PFSK-1 (cell line): ENCODE data around the gene MGAM2. TPM values are rescaled to one million over a fixed set of nuclear protein-coding genes. Genes with fewer than 3 reads are reported as not detected.

Source experiments
- FOXP2 ChIP-seq: optimal IDR thresholded peaks from 2 replicates; pipeline ENCODE3; 2011; ENCODE audit warnings: borderline replicate concordance, control low read depth, inconsistent platforms; ENCODE audit not compliant: insufficient read depth; ENCODE audit errors: extremely low read length, extremely low read depth
- POLR2AphosphoS5 ChIP-seq: IDR thresholded peaks from 2 replicates; pipeline ENCODE4 v1.6.1; 2012; ENCODE audit warnings: low read depth, mild to moderate bottlenecking, control low read depth, low read length, moderate library complexity
- REST ChIP-seq, 2 experiments: IDR thresholded peaks; 2 replicates each; pipeline versions ENCODE4 v1.6.1 to v1.8.0; 2011 to 2012; ENCODE audit warnings: low read depth in 2 of 2, low read length in 2 of 2, control low read depth in 1 of 2, inconsistent platforms in 1 of 2, mild to moderate bottlenecking in 1 of 2, moderate library complexity in 1 of 2; ENCODE audit not compliant: insufficient read depth in 1 of 2
- SIN3A ChIP-seq: IDR thresholded peaks from 2 replicates; pipeline ENCODE4 v1.6.1; 2012; ENCODE audit warnings: mild to moderate bottlenecking, low read length, moderate library complexity, borderline replicate concordance; ENCODE audit not compliant: insufficient read depth
- TAF1 ChIP-seq: IDR thresholded peaks from 2 replicates; pipeline ENCODE4 v1.6.1; 2012; ENCODE audit warnings: low read length, control low read depth, borderline replicate concordance; ENCODE audit not compliant: insufficient read depth
- polyA plus RNA-seq: library from polyadenylated mRNA; unstranded; fragments of >200 nt; gene quantifications from one replicate; pipeline ENCODE4 v1.2.1, GENCODE V29; 2012; ENCODE audit warnings: low read depth, missing spikeins; ENCODE audit not compliant: insufficient read length

The MGAM2 gene
- polyA plus RNA-seq = not detected

- TF ChIP-seq REST (IDR thresholded peaks at IDR 0.05; ENCODE audit: insufficient read depth in 1 of 2, low read depth in 2 of 2, low read length in 2 of 2) (no peak), SIN3A (no peak), POLR2AphosphoS5 (no peak)
These were observed at the start of gene MGAM2 for GRCh38 chr7:142111499-142111898. MGAM2 (plus strand) TSS chr7:142111718; CDS start chr7:142116874, 5,156 bp downstream.

DNA sequence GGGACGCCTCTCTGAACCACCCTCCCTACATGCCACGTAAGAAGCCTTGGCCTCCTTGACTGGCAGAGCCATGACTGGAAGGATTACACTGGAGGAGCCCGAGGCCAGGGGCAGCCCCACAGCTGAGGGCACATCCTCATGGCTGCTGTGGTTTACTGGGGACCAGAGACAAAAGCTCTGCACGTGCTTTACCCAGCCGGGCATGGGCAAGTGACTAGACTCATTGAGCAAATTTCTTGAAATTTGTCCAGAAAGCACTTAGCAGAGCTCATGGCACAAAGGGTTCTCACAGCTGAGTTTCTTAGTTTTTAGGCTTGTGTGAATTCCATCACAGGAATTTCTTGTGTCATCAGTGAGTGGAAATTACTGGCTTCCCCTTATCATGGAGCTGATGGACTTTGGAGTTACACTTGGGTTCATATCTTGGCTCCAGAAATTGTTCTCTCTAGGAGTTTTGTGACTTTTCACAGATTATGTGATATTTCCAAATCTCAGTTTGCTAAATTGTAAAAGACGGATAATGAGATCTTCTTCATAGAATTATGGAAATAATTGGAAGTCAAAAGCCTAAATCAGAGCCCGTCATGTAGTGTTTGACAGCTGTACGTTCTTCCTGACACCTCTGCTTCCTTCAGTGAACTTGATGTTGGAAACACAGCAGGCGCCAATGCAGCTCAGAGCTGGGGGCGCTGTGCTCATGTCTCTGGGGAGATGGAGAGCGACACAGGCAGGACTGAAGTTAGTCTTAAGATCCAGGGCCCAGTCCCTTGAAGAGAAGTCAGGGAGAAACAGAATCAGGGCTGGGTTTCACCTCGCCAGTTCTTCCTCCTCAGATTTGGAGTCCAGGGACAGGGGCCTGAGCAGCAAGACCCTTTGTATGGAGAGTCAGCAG, 47.7 kb upstream of the MGAM2 start:
- TF ChIP-seq TAF1 (no peak), FOXP2 (no peak), POLR2AphosphoS5 (no peak), REST (IDR thresholded peaks at IDR 0.05; ENCODE audit: insufficient read depth in 1 of 2, low read depth in 2 of 2, low read length in 2 of 2) (no peak), SIN3A (no peak)

- TF ChIP-seq TAF1 = no peak
- no peak for TF ChIP-seq POLR2AphosphoS5
- no peak for TF ChIP-seq REST (IDR thresholded peaks at IDR 0.05; ENCODE audit: insufficient read depth in 1 of 2, low read depth in 2 of 2, low read length in 2 of 2)
- no peak for TF ChIP-seq SIN3A
- TF ChIP-seq FOXP2 = no peak
These were observed 45.0 kb upstream of the MGAM2 start for GRCh38 chr7:142066536-142066935.

- TF ChIP-seq FOXP2 (no peak), TAF1 (no peak), REST (IDR thresholded peaks at IDR 0.05; ENCODE audit: insufficient read depth in 1 of 2, low read depth in 2 of 2, low read length in 2 of 2) (no peak), SIN3A (no peak), POLR2AphosphoS5 (no peak)
These were observed 33.8 kb upstream of the MGAM2 start for GRCh38 chr7:142077762-142078161.

DNA sequence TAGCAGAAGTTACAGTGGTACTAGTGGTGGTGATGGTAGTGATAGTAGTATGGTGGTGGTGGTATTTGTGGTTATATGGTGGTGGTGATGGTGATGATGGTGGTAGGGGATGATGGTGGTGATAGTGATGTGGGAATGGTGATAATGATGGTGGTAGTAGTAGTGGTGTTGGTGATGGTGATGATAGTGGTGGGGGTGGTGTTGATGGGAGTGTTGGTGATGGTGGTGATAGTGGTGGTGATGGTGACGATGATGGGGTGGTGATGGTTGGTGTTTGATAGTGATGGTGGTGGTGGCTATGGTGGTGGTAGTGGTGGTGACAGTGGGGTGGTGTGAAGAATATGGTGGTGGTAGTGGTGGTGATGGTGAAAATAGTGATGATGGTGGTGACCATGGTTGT, 27.9 kb upstream of the MGAM2 start:
- no peak for TF ChIP-seq FOXP2
- TF ChIP-seq TAF1 = no peak
- TF ChIP-seq REST (IDR thresholded peaks at IDR 0.05; ENCODE audit: insufficient read depth in 1 of 2, low read depth in 2 of 2, low read length in 2 of 2) = no peak
- no peak for TF ChIP-seq POLR2AphosphoS5
- no peak for TF ChIP-seq SIN3A
